Neural cell (in vitro differentiated cells): ENCODE measurements around the gene LRRC8C. TPM values are rescaled to one million over a fixed set of nuclear protein-coding genes. Genes with fewer than 3 reads are reported as not detected.

Experiments used
- H2AFZ ChIP-seq: fragments of 200-600, 300-800 bp; sonication (generic), shearing (Covaris generic); 2 replicates; pipeline ENCODE4 v1.6.0; 2014; ENCODE audit warnings: low read depth, mild to moderate bottlenecking, antibody characterized with exemption, low read length, moderate library complexity
- H3F3A ChIP-seq: fragments of 200-600 bp; shearing (Covaris generic); 2 replicates; pipeline ENCODE4 v1.6.1; 2016; ENCODE audit warnings: mild to moderate bottlenecking, moderate library complexity, mixed read lengths, antibody characterized with exemption, low read length; ENCODE audit not compliant: insufficient read depth, poor library complexity, severe bottlenecking
- H3K27ac ChIP-seq: fragments of 200-600, 300-800 bp; sonication (generic), shearing (Covaris generic); 2 replicates; pipeline ENCODE4 v1.5.1; 2014; ENCODE audit warnings: mild to moderate bottlenecking, low read length, moderate library complexity
- H3K27me3 ChIP-seq: fragments of 300-800, 200-600 bp; sonication (generic), shearing (Covaris generic); 2 replicates; pipeline ENCODE4 v1.6.0; 2014; ENCODE audit warnings: mild to moderate bottlenecking, low read depth, low read length, moderate library complexity; ENCODE audit not compliant: insufficient read depth
- H3K36me3 ChIP-seq: fragments of 300-800, 200-600 bp; sonication (generic), shearing (Covaris generic); 2 replicates; pipeline ENCODE4 v1.5.1; 2014; ENCODE audit warnings: mild to moderate bottlenecking, antibody characterized with exemption, low read length, moderate library complexity; ENCODE audit not compliant: insufficient read depth
- H3K4me2 ChIP-seq: fragments of 300-800, 200-600 bp; sonication (generic), shearing (Covaris generic); 2 replicates; pipeline ENCODE4 v1.6.0; 2014; ENCODE audit warnings: mild to moderate bottlenecking, low read length
- H3K4me3 ChIP-seq: fragments of 300-800, 200-600 bp; sonication (generic), shearing (Covaris generic); 2 replicates; pipeline ENCODE4 v1.5.1; 2014; ENCODE audit warnings: mild to moderate bottlenecking, low read length, moderate library complexity
- H3K79me2 ChIP-seq: fragments of 200-600 bp; shearing (Covaris generic); replicated peaks from 2 replicates; pipeline ENCODE4 v1.6.0; 2014; ENCODE audit warnings: mild to moderate bottlenecking, low read length, moderate library complexity; ENCODE audit not compliant: insufficient read depth
- H3K9ac ChIP-seq: fragments of 300-800, 200-600 bp; sonication (generic), shearing (Covaris generic); 2 replicates; pipeline ENCODE4 v1.6.1; 2016; ENCODE audit warnings: mild to moderate bottlenecking, low read length, mixed read lengths
- H3K9me2 ChIP-seq: fragments of 200-600 bp; shearing (Covaris generic); 2 replicates; pipeline ENCODE4 v1.6.1; 2016; ENCODE audit warnings: mild to moderate bottlenecking, low read length, mixed read lengths; ENCODE audit not compliant: insufficient read depth
- H3K9me3 ChIP-seq: fragments of 200-600, 300-800 bp; sonication (generic), shearing (Covaris generic); 2 replicates; pipeline ENCODE4 v1.6.1; 2016; ENCODE audit warnings: mild to moderate bottlenecking, mixed run types, low read length, moderate library complexity, mixed read lengths
- H4K20me1 ChIP-seq: fragments of 200-600 bp; shearing (Covaris generic); 2 replicates; pipeline ENCODE4 v1.6.1; 2016; ENCODE audit warnings: mild to moderate bottlenecking, mixed run types; ENCODE audit not compliant: insufficient read depth
- EP300 ChIP-seq: fragments of 450-650 bp; conservative IDR thresholded peaks from 2 replicates; pipeline ENCODE4 v1.6.1; 2014; ENCODE audit warnings: antibody characterized with exemption, mild to moderate bottlenecking, moderate library complexity; ENCODE audit not compliant: poor library complexity, severe bottlenecking
- EZH2 ChIP-seq: fragments of 200-600, 300-800 bp; shearing (Covaris generic), sonication (generic); IDR thresholded peaks from 2 replicates; pipeline ENCODE4 v1.6.1; 2014; ENCODE audit warnings: antibody characterized with exemption, low read length, borderline replicate concordance, mild to moderate bottlenecking; ENCODE audit not compliant: insufficient read depth, poor library complexity, severe bottlenecking
- MXI1 ChIP-seq: fragments of 450-650 bp; conservative IDR thresholded peaks from 2 replicates; pipeline ENCODE4 v1.6.1; 2014; ENCODE audit warnings: antibody characterized with exemption, mild to moderate bottlenecking; ENCODE audit not compliant: poor library complexity, severe bottlenecking
- POLR2AphosphoS5 ChIP-seq: IDR thresholded peaks from 2 replicates; pipeline ENCODE4 v1.6.1; 2012
- RAD21 ChIP-seq: fragments of 450-650 bp; conservative IDR thresholded peaks from 2 replicates; pipeline ENCODE4 v1.6.1; 2014; ENCODE audit warnings: antibody characterized with exemption, mild to moderate bottlenecking, moderate library complexity
- SMC3 ChIP-seq: fragments of 450-650 bp; conservative IDR thresholded peaks from 2 replicates; pipeline ENCODE4 v1.6.1; 2014; ENCODE audit warnings: antibody characterized with exemption, mild to moderate bottlenecking, moderate library complexity; ENCODE audit not compliant: poor library complexity
- TAF1 ChIP-seq: IDR thresholded peaks from 2 replicates; pipeline ENCODE4 v1.6.1; 2012; ENCODE audit warnings: low read depth
- polyA plus RNA-seq: library from polyadenylated mRNA; depleted of rRNA; stranded (reverse); fragments of >200 nt; gene quantifications from 2 replicates; pipeline ENCODE4 v1.2.3, GENCODE V29; 2014
- TF ChIP-seq, protein P1 (sequence below): IDR thresholded peaks from 2 replicates; pipeline ENCODE4 v1.6.1; 2012; ENCODE audit warnings: borderline replicate concordance
- TF ChIP-seq, protein P2 (sequence below): fragments of 450-650 bp; IDR thresholded peaks from 2 replicates; pipeline ENCODE4 v1.5.1; 2014; ENCODE audit warnings: antibody characterized with exemption, mild to moderate bottlenecking, moderate library complexity; ENCODE audit not compliant: poor library complexity, severe bottlenecking

Gene LRRC8C
- polyA plus RNA-seq, 1 donor from 2014 or later: 0.78 TPM

DNA sequence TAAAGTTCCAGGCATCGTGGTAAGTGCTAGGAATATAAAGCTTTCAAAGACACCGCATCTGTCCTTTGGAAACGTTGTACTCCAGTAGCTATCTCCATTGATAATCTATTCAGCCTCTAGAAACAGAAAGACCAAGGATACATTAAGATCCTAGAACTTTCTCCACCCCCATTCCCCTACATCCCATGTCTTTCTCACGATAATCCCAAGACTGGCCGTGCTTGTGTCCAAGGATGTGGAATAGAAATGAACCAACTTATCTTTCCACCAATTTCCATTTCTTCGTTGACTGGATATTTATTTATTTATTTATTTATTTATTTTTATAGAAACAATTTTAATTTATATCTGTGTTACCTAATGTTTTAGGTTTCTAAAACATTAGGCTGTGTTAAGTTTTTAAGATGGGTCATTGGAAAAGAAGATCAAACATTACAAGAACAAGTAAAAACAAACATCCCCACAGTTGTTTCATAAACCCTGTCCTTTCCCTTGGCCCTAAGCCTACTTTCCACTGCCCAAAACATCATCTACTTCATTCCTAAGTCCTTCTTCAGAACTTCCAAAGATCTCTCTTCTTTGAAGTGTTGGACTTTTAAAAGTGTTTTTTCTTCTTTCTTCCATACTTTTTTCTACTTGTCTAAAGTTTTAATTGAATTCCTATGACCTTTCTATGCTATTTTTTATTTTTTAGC is 39.7 kb downstream of the LRRC8C start:
- H3K36me3 ChIP-seq: no peaks in the 10 kb centered on the region
- H3F3A ChIP-seq: no peaks in the 10 kb centered on the region
- H3K4me2 ChIP-seq: no peak overlapping the region
- H3K27ac ChIP-seq: no peak overlapping the region
- H3K9me3 ChIP-seq: no peaks in the 10 kb centered on the region
- no peaks in the 10 kb centered on the region for H3K27me3 ChIP-seq
- no peaks in the 10 kb centered on the region for H3K9me2 ChIP-seq
- H2AFZ ChIP-seq: no peak overlapping the region
- no peak overlapping the region for H3K4me3 ChIP-seq
- H3K9ac ChIP-seq: no peak overlapping the region
- no peaks in the 10 kb centered on the region for H4K20me1 ChIP-seq
- TF ChIP-seq POLR2AphosphoS5 (no peak), RAD21 (no peak), EP300 (no peak), EZH2 (no peak), TAF1 (no peak), MXI1 (no peak), SMC3 (no peak)
- TF ChIP-seq, protein P1, sequence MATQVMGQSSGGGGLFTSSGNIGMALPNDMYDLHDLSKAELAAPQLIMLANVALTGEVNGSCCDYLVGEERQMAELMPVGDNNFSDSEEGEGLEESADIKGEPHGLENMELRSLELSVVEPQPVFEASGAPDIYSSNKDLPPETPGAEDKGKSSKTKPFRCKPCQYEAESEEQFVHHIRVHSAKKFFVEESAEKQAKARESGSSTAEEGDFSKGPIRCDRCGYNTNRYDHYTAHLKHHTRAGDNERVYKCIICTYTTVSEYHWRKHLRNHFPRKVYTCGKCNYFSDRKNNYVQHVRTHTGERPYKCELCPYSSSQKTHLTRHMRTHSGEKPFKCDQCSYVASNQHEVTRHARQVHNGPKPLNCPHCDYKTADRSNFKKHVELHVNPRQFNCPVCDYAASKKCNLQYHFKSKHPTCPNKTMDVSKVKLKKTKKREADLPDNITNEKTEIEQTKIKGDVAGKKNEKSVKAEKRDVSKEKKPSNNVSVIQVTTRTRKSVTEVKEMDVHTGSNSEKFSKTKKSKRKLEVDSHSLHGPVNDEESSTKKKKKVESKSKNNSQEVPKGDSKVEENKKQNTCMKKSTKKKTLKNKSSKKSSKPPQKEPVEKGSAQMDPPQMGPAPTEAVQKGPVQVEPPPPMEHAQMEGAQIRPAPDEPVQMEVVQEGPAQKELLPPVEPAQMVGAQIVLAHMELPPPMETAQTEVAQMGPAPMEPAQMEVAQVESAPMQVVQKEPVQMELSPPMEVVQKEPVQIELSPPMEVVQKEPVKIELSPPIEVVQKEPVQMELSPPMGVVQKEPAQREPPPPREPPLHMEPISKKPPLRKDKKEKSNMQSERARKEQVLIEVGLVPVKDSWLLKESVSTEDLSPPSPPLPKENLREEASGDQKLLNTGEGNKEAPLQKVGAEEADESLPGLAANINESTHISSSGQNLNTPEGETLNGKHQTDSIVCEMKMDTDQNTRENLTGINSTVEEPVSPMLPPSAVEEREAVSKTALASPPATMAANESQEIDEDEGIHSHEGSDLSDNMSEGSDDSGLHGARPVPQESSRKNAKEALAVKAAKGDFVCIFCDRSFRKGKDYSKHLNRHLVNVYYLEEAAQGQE: no peak
- TF ChIP-seq, protein P2, sequence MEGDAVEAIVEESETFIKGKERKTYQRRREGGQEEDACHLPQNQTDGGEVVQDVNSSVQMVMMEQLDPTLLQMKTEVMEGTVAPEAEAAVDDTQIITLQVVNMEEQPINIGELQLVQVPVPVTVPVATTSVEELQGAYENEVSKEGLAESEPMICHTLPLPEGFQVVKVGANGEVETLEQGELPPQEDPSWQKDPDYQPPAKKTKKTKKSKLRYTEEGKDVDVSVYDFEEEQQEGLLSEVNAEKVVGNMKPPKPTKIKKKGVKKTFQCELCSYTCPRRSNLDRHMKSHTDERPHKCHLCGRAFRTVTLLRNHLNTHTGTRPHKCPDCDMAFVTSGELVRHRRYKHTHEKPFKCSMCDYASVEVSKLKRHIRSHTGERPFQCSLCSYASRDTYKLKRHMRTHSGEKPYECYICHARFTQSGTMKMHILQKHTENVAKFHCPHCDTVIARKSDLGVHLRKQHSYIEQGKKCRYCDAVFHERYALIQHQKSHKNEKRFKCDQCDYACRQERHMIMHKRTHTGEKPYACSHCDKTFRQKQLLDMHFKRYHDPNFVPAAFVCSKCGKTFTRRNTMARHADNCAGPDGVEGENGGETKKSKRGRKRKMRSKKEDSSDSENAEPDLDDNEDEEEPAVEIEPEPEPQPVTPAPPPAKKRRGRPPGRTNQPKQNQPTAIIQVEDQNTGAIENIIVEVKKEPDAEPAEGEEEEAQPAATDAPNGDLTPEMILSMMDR: no peak
- no peaks in the 10 kb centered on the region for H3K79me2 ChIP-seq

DNA sequence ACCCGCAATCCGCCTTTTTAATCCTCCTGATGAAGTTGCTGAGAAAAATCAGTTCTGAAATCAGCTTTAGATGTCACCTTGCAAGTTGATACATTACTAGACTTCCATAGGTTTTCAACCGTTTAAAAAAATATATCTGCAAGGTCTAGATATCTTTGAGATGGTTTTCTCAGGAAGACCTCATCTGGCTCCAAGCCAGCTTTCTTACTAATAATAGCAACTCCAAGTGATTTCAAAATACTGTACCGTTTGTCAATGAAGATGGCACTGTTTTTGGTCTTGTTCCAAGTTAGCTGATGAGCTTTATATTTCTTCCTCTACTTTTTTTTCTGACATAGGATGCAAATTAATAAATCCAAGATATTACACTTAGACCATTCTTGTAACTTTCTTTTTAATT is 40.3 kb downstream of the LRRC8C start:
- Histone ChIP-seq H3K9me3 (no peaks in the 10 kb centered on the region), H3K27ac (no peak overlapping the region), H4K20me1 (no peaks in the 10 kb centered on the region), H2AFZ (no peak overlapping the region), H3K4me3 (no peak overlapping the region), H3K4me2 (no peak overlapping the region), H3K9ac (no peak overlapping the region), H3K9me2 (no peaks in the 10 kb centered on the region), H3F3A (no peaks in the 10 kb centered on the region), H3K79me2 (no peaks in the 10 kb centered on the region), H3K27me3 (no peaks in the 10 kb centered on the region), H3K36me3 (no peaks in the 10 kb centered on the region)
- TF ChIP-seq EP300 (no peak), SMC3 (no peak), EZH2 (no peak), RAD21 (no peak), TAF1 (no peak), MXI1 (no peak), POLR2AphosphoS5 (no peak)
- TF ChIP-seq, protein P1: no peak
- TF ChIP-seq, protein P2: no peak
